ENCODE measurements around the gene PTGER2. TPM values are rescaled to one million over a fixed set of nuclear protein-coding genes. Genes with fewer than 3 reads are reported as not detected.

The PTGER2 gene
- total RNA-seq, 1 donor from 2014 or later: not detected

DNA sequence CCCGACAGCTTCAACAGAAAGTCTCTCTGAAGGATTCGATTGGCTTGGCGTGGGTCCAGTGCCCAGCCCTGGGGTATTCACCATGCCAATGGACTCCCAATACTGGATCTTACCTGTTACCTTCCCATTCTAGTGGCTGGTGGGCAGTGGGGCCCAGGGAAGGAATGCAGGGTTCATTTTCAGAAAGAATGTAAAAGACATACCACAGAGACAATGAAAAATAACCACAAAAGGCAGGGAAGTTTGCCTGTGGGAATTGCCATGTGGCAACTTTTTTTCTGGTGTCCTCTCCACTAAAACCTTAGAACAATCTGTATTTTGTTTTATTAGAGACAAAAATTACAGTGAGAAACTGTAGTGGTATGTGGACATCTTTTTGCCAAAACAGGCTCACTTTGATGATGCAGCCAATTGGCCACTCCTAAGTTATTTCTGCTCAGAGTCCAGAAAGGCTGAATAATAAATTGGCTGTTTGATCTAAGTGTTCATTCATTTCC lies 55.2 kb downstream of the PTGER2 start:
- no peak for DNase-seq (ENCODE audit: low read depth in 2 of 2)

DNA sequence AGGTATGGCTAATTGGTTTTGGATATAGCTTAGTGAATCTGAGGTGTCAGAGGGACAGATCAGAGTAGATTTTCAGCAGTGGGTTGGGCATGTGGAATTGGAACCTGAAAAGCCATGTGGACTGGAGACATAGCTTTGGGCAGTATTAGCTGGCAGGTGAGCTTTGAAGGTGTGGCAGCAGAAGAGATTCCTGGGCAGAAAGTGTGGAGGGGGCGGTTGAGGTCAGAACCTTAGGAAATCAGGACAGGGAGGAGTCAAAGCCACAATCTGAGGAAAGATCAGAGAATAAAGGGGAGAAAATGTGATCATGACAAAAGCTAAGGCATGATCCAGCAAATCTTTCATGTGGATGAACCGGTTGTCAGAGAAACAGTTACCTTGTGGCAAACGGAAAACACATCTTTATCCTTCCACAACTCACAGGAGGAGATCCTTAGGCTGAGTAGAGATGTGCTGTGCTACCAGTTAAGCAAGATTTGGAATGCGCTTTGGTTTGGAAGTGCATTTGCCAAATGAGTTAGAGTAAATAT lies 56.4 kb downstream of the PTGER2 start:
- DNase-seq (ENCODE audit: low read depth in 2 of 2): no peak

DNA sequence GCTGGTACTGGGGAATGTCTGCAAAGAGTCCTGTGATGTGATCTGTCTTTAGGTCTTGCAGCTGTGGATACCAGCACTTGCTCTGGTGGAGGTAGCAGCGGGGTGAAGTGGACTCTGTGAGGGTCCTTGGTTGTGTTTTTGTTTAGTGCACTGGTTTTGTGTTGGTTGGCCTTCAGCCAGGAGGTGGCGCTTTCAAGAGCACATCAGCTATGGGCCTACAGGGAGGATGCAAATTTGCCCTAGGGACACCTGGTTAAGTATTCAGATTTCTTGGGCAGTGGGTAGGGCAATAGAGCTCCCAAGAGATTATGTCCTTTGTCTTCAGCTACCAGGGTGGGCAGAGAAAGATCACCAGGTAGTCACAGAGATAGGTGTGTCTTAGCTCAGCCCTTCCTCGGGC lies 63.8 kb downstream of the PTGER2 start:
- no peak for DNase-seq (ENCODE audit: low read depth in 2 of 2)

Other genes starting within 250 kb of the PTGER2 start
- 9.7 and 10.5 TPM in 2 replicates for gene NID2, start 245.3 kb upstream of the PTGER2 start, total RNA-seq
- gene PTGDR, start 46.6 kb upstream of the PTGER2 start, total RNA-seq: not detected in 2 replicates
- gene TXNDC16, start 238.2 kb downstream of the PTGER2 start, total RNA-seq: 2.2 and 2.6 TPM in 2 replicates
- gene GPR137C, start 238.5 kb downstream of the PTGER2 start, total RNA-seq: 0.44 and 0.79 TPM in 2 replicates